Measurements from ENCODE around the gene ATP13A2.

DNA sequence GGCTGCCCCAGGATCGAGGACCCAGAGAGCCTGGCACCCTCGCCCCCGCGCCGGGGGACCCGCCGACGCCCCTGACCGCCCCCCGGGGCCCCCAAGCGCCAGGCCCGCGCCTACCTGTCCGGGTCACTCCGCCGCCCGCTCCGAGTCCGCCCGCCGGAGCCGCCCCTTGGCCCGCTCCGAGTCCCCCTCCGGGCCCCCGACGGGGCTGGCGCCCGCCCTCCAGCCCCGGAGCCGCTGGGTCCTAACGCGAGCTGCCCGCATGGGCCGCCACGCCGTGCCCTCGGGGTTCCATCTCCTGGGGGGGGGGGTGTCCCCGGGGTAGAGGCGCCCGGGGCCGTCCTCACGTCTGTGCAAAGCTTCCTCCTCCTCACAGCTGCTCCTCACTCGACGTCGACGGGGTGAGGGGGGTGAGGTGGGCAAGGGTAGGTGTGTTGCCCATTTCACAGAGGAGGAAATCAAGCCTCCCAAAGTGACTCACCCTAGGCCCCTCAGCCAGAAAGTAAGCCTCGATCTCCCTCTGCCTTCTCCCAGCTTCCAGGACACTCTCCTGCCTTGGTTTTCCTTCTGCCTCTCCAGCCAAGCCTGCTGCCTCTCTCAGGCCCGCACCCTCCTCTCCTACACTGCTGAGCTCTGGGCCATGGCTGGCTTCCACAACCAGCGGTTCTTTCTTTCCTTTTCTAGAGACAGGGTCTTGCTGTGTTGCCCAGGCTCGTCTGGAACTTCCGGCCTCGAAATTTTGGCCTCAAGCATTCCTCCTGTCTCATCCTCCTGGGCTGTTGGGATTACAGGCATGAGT, 31.1 kb downstream of the ATP13A2 start, which contains the start of gene MFAP2:
- TF ChIP-seq, protein P1, sequence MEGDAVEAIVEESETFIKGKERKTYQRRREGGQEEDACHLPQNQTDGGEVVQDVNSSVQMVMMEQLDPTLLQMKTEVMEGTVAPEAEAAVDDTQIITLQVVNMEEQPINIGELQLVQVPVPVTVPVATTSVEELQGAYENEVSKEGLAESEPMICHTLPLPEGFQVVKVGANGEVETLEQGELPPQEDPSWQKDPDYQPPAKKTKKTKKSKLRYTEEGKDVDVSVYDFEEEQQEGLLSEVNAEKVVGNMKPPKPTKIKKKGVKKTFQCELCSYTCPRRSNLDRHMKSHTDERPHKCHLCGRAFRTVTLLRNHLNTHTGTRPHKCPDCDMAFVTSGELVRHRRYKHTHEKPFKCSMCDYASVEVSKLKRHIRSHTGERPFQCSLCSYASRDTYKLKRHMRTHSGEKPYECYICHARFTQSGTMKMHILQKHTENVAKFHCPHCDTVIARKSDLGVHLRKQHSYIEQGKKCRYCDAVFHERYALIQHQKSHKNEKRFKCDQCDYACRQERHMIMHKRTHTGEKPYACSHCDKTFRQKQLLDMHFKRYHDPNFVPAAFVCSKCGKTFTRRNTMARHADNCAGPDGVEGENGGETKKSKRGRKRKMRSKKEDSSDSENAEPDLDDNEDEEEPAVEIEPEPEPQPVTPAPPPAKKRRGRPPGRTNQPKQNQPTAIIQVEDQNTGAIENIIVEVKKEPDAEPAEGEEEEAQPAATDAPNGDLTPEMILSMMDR (IDR thresholded peaks at IDR 0.05; ENCODE audit: insufficient read depth, low read length): no peak
- TF ChIP-seq SPI1 (IDR thresholded peaks at IDR 0.05; ENCODE audit: borderline replicate concordance, low read depth): no peak
- TF ChIP-seq, protein P2, sequence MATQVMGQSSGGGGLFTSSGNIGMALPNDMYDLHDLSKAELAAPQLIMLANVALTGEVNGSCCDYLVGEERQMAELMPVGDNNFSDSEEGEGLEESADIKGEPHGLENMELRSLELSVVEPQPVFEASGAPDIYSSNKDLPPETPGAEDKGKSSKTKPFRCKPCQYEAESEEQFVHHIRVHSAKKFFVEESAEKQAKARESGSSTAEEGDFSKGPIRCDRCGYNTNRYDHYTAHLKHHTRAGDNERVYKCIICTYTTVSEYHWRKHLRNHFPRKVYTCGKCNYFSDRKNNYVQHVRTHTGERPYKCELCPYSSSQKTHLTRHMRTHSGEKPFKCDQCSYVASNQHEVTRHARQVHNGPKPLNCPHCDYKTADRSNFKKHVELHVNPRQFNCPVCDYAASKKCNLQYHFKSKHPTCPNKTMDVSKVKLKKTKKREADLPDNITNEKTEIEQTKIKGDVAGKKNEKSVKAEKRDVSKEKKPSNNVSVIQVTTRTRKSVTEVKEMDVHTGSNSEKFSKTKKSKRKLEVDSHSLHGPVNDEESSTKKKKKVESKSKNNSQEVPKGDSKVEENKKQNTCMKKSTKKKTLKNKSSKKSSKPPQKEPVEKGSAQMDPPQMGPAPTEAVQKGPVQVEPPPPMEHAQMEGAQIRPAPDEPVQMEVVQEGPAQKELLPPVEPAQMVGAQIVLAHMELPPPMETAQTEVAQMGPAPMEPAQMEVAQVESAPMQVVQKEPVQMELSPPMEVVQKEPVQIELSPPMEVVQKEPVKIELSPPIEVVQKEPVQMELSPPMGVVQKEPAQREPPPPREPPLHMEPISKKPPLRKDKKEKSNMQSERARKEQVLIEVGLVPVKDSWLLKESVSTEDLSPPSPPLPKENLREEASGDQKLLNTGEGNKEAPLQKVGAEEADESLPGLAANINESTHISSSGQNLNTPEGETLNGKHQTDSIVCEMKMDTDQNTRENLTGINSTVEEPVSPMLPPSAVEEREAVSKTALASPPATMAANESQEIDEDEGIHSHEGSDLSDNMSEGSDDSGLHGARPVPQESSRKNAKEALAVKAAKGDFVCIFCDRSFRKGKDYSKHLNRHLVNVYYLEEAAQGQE (IDR thresholded peaks at IDR 0.05; ENCODE audit: insufficient replicate concordance, low read depth): no peak
- no peak for TF ChIP-seq POLR2AphosphoS5 (IDR thresholded peaks at IDR 0.05; ENCODE audit: low read depth)

All from HL-60 (cell line).